Suppressor macrophage treated with lipopolysaccharide for 4 hours (primary cell): ENCODE measurements around the gene KLRC3.
"Not testable (repeated sequence)": the region's sequence is repeated elsewhere in the genome, so short reads cannot be mapped to it uniquely, and the experiment has no call there.

Source experiments
- DNase-seq: peaks from one replicate; pipeline ENCODE4 v3.0.0-alpha.2; 2020

KLRC3 gene

DNA sequence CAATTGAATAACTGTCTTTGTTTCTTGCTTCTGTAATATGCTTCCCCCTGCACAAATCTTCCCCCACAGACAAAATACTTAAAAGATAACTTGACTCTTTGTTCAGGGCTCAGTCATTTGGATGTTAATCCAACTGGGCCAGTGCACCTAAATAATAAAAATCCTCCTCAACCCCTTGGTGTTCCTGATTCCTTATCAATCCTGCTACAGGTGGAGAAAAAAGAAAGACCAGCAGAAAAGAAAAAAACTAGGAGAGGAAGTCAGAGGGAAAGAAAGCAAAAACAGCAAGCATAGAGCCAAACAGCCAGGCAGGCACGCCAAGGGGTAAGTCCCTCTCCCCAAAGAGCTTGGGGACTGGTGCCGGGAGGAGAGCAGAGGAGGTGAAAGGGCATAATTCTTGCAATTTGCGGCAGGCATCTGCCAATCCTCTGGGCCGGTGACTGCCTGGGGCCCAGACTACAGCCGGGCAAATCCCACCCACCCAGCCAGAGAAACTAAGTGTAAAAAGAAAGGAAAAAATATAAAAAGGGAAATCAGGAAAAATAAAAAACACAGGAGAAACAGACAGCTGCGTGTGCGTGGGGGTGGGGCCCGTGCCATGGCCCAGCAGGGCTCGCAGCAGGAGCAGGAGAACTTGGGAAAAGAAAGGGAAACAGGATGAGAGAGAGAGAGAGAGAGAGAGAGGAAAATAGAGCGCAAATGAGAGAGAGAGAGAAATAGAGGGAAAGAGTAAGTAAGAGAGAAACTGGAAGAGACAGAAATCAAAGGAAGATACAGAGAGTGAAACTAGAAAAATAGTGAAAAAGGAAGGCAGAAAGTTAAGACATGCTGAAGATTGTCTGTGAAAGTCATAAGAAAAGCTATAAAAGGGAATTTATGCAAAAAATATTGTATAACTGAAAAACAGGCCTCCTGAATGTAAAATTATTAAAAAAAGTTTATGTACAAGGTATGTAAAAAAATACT, 51.9 kb downstream of the KLRC3 start:
- no peak for DNase-seq

DNA sequence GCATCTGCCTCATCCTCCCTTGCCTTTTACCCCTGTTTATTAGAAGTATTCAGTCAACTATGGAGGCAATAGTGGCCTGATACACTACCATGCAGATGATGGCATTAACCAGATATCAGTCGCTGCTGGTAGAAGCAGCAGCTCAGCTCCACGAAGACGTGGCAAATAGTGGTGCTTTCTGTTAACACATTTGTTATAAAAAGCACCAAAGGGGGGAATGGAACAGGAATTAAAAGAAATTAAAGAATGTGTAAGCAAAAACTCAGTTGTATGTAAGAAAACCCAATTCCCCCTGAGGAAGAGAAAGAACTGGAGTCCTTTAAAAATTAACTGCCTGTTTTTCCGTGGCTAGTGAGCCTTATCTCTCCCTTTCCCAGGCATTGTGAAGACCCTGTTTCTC, 52.7 kb downstream of the KLRC3 start:
- not testable (repeated sequence) for DNase-seq

GRCh38 chr12:10366875-10367274, 53.5 kb downstream of the KLRC3 start:
- no peak for DNase-seq

DNA sequence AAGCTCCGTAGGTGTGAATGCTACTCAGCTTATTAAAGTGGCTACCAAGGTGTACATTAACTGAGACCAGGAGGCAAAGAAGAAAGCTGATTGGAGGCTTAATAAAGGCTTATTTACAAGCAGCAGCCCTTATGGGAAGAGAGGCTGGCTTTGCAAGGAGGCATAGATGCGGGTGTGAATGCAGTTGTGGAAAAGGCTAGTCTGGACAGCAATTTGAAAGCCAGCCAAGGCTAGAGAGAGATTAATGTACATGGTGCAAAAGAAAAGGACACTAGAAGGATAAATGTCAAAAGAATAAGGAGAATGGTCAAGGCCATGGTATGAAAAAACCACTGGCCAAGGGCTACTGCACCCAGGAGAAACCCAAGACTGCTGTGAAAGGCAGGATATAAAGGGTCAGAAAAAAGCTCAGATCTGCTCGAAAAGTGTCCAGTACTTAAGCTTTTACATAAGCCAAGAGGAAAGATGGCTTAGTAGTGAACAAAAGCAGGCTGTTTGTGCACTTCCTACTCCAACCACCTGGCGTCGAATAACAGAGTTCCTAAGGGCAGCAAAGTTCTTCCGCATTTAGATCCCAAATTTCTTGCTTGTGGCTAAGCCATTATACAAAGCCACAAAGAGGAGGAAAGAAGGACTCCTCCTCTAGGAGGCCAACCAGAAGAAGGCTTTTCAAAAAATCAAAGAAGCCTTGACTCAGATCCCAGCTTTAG, 54.5 kb downstream of the KLRC3 start:
- DNase-seq, result peak; percentile 19

DNA sequence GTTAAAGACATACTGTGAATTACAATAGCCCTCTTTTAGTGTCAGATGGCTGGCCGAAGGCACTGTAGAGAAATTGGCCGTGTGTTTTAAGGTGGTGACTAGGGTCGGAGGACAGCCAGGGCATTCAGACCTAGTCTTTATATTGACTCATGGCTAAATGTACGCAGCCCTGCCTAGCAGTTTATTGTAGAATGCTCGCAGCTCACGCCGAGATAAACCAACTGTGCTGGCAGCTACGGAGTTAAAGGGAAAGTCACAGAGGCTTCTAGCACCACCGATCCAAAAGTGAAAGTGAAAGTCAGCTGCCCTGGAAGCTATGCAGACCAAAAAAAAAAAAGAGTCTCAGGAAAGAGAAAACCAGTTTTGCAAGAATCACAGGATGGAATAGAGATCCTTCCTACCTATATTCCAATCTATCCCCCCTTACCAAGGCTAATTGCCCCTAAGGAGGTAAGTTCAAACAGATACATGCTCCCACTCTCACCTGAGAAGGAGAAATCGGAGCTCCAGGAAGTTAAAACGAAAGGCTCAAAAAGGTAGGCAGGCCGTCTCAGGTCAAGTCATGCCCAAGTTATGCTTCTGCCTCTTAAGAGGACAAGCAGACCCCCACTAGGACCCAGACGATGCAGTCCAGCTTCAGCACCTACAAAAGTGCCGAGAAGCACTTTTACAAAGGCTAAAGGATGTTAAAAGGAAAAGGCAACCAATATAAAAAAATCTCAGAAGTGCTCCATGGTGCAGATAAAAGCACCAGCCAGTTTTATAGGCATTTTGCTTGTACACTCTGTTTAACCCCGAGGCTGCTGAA, 55.4 kb downstream of the KLRC3 start:
- DNase-seq, result peak; percentile 86

GRCh38 chr12:10363914-10364814, 56.2 kb downstream of the KLRC3 start:
- peak; percentile 61 for DNase-seq

- DNase-seq, result no peak
Observed at GRCh38 chr12:10363658-10363913, 56.8 kb downstream of the KLRC3 start.

GRCh38 chr12:10362828-10363657, 57.4 kb downstream of the KLRC3 start:
- no peak for DNase-seq

- no peak for DNase-seq
Observed at GRCh38 chr12:10362325-10362724, 58.1 kb downstream of the KLRC3 start.
